Hypothalamus (tissue), 51 donors: ENCODE results near the gene CELSR2.

Source experiments
- DNase-seq, 51 donors: peaks; one replicate each; lab custom pipeline; 2025; lab: John Stamatoyannopoulos, UW

CELSR2 gene

GRCh38 chr1:109225711-109226445 lies 23.5 kb upstream of the CELSR2 start:
- DNase-seq: no peak

DNA sequence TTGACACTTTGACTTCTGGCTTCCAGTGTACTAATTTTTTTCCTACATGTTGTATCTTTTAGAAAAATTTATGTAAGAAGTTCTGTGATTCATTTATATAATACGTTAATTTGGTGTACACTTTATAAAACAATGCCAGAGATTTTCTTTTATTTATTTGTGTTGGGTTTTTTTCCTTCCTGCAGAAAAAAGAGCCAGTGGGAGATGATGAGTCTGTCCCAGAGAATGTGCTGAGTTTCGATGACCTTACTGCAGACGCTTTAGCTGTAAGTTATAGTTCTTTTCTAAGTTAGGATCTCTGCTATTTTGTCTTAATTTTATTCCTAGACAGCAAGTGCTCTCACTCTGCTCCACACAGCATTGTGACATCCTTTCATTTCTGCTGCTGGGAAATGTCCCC lies 21.2 kb upstream of the CELSR2 start:
- DNase-seq: no peak

DNA sequence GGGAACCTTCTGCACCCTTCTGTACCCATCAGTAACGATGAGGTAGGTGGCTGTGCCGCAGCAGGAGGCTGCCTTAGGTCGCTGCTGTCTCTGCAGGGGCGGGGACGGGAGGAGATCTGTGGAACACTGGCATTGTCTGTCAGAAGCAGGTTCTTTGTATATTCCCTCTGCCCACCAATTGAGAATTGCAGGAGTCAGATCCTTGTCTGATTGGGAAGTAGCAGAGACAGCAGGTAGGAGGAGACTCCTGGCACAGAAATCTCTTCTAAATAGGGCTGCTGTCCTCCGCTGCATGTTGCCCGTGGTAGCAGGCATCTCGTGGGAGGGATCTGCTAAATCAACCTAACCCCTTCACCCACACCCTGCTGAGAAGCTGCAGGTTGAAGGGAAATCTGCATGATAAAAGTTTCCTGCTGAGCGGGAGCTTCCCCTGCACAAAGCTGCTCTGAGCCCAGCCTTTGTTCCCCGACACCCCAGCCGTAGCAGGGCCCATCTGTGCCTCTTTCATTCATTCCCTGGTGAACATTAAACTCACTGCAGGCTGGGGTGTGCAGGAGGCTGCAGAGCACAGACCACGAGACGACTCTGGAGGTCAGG lies 19.7 kb upstream of the CELSR2 start:
- peak in 12 of 51 donors; percentile 13 to 85 (median 35) for DNase-seq

- DNase-seq: peak in 1 of 51 donors; percentile 21
Observed at GRCh38 chr1:109231066-109231465, 18.3 kb upstream of the CELSR2 start.

DNA sequence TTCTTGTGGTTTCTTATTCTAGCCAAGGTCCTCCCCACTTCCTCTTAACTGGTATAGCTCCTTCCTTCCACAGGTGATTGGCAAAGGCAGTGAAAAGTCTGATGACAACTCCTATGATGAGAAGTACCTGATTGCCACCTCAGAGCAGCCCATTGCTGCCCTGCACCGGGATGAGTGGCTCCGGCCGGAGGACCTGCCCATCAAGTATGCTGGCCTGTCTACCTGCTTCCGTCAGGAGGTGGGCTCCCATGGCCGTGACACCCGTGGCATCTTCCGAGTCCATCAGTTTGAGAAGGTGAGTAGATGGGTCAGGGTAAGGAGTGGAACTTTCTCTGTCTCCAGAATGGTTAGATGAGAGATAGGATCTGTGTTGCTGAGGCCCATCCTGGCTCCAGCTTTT lies 14.2 kb upstream of the CELSR2 start:
- no peak for DNase-seq

- no peak for DNase-seq
Observed at GRCh38 chr1:109237512-109237911, 11.8 kb upstream of the CELSR2 start.

DNA sequence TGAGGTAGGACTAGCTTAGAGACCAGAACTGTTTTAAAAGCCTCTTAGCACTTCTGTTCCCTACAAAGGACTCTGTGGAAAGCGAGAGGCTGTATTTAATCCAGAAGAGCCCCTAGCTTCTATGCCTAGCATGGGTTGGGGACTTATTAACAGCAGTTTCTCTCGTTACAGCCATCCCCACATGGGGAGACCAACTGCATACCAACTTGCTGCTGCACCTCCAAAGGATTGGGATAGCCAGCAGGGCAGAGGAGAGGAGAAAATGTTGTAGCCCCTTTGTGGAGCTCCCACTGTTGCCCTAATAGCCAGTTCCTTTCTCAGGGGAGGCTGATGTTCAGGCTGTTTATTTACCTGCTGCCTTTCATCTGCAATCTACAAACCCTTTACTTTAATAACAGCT lies 11.0 kb upstream of the CELSR2 start:
- DNase-seq: no peak

DNA sequence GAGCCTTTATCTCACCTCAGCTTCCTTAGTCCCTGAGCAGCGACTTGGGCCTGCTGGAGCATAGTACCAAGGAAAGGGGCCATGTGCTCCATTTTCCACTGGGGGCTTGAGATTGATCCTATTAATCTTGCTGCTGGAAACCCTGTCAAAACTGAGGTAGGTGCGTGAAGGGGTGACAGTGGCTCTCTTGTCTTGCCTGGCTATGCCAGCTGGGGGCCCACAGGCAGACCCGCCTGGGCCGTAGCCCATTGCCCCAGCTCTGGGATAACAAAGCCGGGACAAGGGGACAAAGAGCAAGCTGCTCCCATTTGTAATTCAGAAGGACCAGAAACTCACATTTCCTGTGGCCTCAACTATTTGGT lies 10.3 kb upstream of the CELSR2 start:
- no peak for DNase-seq

- DNase-seq: no peak
Observed at GRCh38 chr1:109239409-109240068, 9.8 kb upstream of the CELSR2 start.

DNA sequence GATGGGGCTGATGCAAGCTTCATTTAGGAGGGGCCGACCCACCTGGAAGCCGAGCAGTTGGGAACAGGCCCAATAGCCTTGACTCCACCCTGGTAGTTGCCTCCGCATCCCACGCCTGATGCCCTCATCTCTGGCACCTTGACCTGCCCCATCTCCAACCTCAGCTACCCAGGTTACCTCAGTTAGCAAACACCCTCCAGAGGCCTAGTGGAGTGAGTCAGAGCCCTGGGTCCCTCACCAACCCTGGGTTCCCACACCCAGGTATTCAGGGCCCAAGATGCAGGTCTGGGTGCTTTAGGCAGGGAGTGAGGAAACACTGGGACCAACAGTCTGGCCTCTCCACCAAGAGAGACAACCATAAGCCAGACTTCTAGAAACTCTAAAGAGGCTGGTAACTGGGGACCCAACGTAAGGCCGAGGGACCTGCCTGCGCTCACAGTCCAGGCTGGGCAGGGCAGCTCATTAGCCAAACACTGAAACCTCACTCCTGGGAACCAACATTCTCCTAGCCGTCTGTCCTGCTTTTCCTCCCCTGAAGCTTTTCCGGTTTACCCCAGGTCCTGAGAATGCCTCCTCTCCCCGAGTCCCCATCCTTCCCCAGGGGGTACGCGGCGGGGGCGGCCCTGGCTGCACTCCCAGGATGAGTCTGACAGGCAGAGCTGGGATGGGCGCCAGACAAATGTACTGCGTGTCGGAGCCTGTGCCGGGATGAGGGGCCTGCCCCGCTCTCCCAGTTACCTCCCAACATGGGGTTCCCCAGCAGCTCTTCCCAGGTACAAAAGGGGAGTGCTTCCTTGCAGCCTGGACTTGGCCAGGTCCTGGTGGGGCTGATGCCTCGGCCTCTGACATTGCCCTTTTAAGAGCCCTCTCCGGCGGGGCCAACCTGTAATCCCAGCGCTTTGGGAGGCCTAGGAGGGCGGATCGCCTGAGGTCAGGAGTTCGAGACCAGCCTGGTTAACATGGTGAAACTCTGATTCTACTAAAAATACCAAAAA lies 8.9 kb upstream of the CELSR2 start:
- DNase-seq: peak in 25 of 51 donors; percentile 30 to 78 (median 46)

GRCh38 chr1:109241344-109241743 lies 8.0 kb upstream of the CELSR2 start:
- no peak for DNase-seq

GRCh38 chr1:109241841-109242345 lies 7.4 kb upstream of the CELSR2 start:
- DNase-seq: no peak

GRCh38 chr1:109242387-109242786 lies 7.0 kb upstream of the CELSR2 start:
- peak in 8 of 51 donors; percentile 12 to 58 (median 36) for DNase-seq

GRCh38 chr1:109243221-109243620 lies 6.1 kb upstream of the CELSR2 start:
- DNase-seq: no peak

- no peak for DNase-seq
Observed at GRCh38 chr1:109243860-109244552, 5.3 kb upstream of the CELSR2 start.

- no peak for DNase-seq
Observed at GRCh38 chr1:109246141-109246551, 3.2 kb upstream of the CELSR2 start.

- no peak for DNase-seq
Observed at GRCh38 chr1:109247401-109248365, 1.7 kb upstream of the CELSR2 start.

GRCh38 chr1:109248444-109248796 lies 919 bp upstream of the CELSR2 start:
- no peak for DNase-seq
